ENCODE measurements around the gene CNGA3. TPM values are rescaled to one million over a fixed set of nuclear protein-coding genes. Genes with fewer than 3 reads are reported as not detected.

The CNGA3 gene
- total and polyA plus RNA-seq, 3 experiments from 2014 or later, result not detected

GRCh38 chr2:98308068-98308467 is 38.2 kb upstream of the CNGA3 start:
- Mint-ChIP-seq H3K27ac (no peak overlapping the region), H3K9me3 (no peaks in the 10 kb centered on the region)

GRCh38 chr2:98308532-98308931 is 37.7 kb upstream of the CNGA3 start:
- Mint-ChIP-seq H3K4me1 (no peaks in the 10 kb centered on the region), H3K4me3 (no peak overlapping the region), H3K9me3 (no peaks in the 10 kb centered on the region), H3K27me3 (peaks cover 23 to 78% of the 10 kb centered on the region in 2 donors), H3K36me3 (no peaks in the 10 kb centered on the region), H3K27ac (no peak overlapping the region)
- H3K27me3 ChIP-seq (ENCODE audit: insufficient read depth, low read length, poor library complexity, severe bottlenecking), result peaks cover 6% of the 10 kb centered on the region
- H3K4me1 ChIP-seq (ENCODE audit: insufficient read depth, low read length), result no peaks in the 10 kb centered on the region
- DNase-seq, result no peak
- no peaks in the 10 kb centered on the region for H3K36me3 ChIP-seq (ENCODE audit: insufficient read depth, low read length)
- no peak overlapping the region for H3K4me3 ChIP-seq (ENCODE audit: low read length)
- no peak overlapping the region for H3K27ac ChIP-seq (ENCODE audit: low read depth, low read length)
- CTCF ChIA-PET, result no interaction called here
- POLR2A ChIA-PET, result no interaction called here
- H3K9me3 ChIP-seq (ENCODE audit: low read length), result no peaks in the 10 kb centered on the region

More at GRCh38 chr2:98308068-98308467, 38.2 kb upstream of the CNGA3 start:
- Mint-ChIP-seq H3K4me1 (no peaks in the 10 kb centered on the region), H3K36me3 (no peaks in the 10 kb centered on the region), H3K4me3 (no peak overlapping the region), H3K27me3 (peaks cover 23 to 76% of the 10 kb centered on the region in 2 donors)
- Histone ChIP-seq H3K27me3 (ENCODE audit: insufficient read depth, low read length, poor library complexity, severe bottlenecking) (peaks cover 6% of the 10 kb centered on the region), H3K4me1 (ENCODE audit: insufficient read depth, low read length) (no peaks in the 10 kb centered on the region), H3K27ac (ENCODE audit: low read depth, low read length) (no peak overlapping the region), H3K4me3 (ENCODE audit: low read length) (no peak overlapping the region), H3K9me3 (ENCODE audit: low read length) (no peaks in the 10 kb centered on the region), H3K36me3 (ENCODE audit: insufficient read depth, low read length) (no peaks in the 10 kb centered on the region)
- ChIA-PET CTCF (no interaction called here), POLR2A (no interaction called here)
- DNase-seq, result no peak

- ChIA-PET POLR2A (no interaction called here), CTCF (no interaction called here)
- H3K4me1 ChIP-seq (ENCODE audit: insufficient read depth, low read length), result no peaks in the 10 kb centered on the region
- peaks cover 29 to 78% of the 10 kb centered on the region in 2 donors for H3K27me3 Mint-ChIP-seq
- DNase-seq, result no peak
- no peaks in the 10 kb centered on the region for H3K36me3 ChIP-seq (ENCODE audit: insufficient read depth, low read length)
- no peak overlapping the region for H3K27ac ChIP-seq (ENCODE audit: low read depth, low read length)
- no peak overlapping the region for H3K27ac Mint-ChIP-seq
- H3K4me3 ChIP-seq (ENCODE audit: low read length), result no peak overlapping the region
- no peaks in the 10 kb centered on the region for H3K36me3 Mint-ChIP-seq
- H3K4me3 Mint-ChIP-seq, result no peak overlapping the region
- no peaks in the 10 kb centered on the region for H3K9me3 Mint-ChIP-seq
- H3K27me3 ChIP-seq (ENCODE audit: insufficient read depth, low read length, poor library complexity, severe bottlenecking), result peaks cover 6% of the 10 kb centered on the region
- no peaks in the 10 kb centered on the region for H3K4me1 Mint-ChIP-seq
- H3K9me3 ChIP-seq (ENCODE audit: low read length), result no peaks in the 10 kb centered on the region
These were observed 36.7 kb upstream of the CNGA3 start for GRCh38 chr2:98309580-98309979.

- DNase-seq, result no peak
- no peaks in the 10 kb centered on the region for H3K36me3 Mint-ChIP-seq
- no peak overlapping the region for H3K27ac Mint-ChIP-seq
- Histone ChIP-seq H3K9me3 (ENCODE audit: low read length) (no peaks in the 10 kb centered on the region), H3K4me3 (ENCODE audit: low read length) (no peak overlapping the region), H3K36me3 (ENCODE audit: insufficient read depth, low read length) (no peaks in the 10 kb centered on the region), H3K27ac (ENCODE audit: low read depth, low read length) (no peak overlapping the region), H3K4me1 (ENCODE audit: insufficient read depth, low read length) (no peaks in the 10 kb centered on the region), H3K27me3 (ENCODE audit: insufficient read depth, low read length, poor library complexity, severe bottlenecking) (peaks cover 6% of the 10 kb centered on the region)
- no peaks in the 10 kb centered on the region for H3K9me3 Mint-ChIP-seq
- no peak overlapping the region for H3K4me3 Mint-ChIP-seq
- CTCF ChIA-PET, result no interaction called here
- POLR2A ChIA-PET, result no interaction called here
- H3K27me3 Mint-ChIP-seq, result peaks cover 27 to 74% of the 10 kb centered on the region in 2 donors
- H3K4me1 Mint-ChIP-seq, result no peaks in the 10 kb centered on the region
These were observed 36.2 kb upstream of the CNGA3 start for GRCh38 chr2:98310010-98310409.

- Mint-ChIP-seq H3K27ac (no peak overlapping the region), H3K9me3 (no peaks in the 10 kb centered on the region), H3K4me3 (no peak overlapping the region), H3K36me3 (no peaks in the 10 kb centered on the region), H3K4me1 (no peaks in the 10 kb centered on the region), H3K27me3 (peaks cover 29 to 71% of the 10 kb centered on the region in 2 donors)
- CTCF ChIA-PET, result no interaction called here
- no peak for DNase-seq
- Histone ChIP-seq H3K9me3 (ENCODE audit: low read length) (no peaks in the 10 kb centered on the region), H3K4me3 (ENCODE audit: low read length) (no peak overlapping the region), H3K36me3 (ENCODE audit: insufficient read depth, low read length) (no peaks in the 10 kb centered on the region), H3K4me1 (ENCODE audit: insufficient read depth, low read length) (no peaks in the 10 kb centered on the region), H3K27ac (ENCODE audit: low read depth, low read length) (no peak overlapping the region), H3K27me3 (ENCODE audit: insufficient read depth, low read length, poor library complexity, severe bottlenecking) (peaks cover 6% of the 10 kb centered on the region)
- POLR2A ChIA-PET, result no interaction called here
These were observed 35.2 kb upstream of the CNGA3 start for GRCh38 chr2:98311090-98311489.

- DNase-seq, result no peak
- ChIA-PET CTCF (no interaction called here), POLR2A (no interaction called here)
- H3K27me3 ChIP-seq (ENCODE audit: insufficient read depth, low read length, poor library complexity, severe bottlenecking), result peaks cover 6% of the 10 kb centered on the region
- no peaks in the 10 kb centered on the region for H3K4me1 ChIP-seq (ENCODE audit: insufficient read depth, low read length)
- Mint-ChIP-seq H3K27me3 (peaks cover 30 to 71% of the 10 kb centered on the region in 2 donors), H3K9me3 (no peaks in the 10 kb centered on the region), H3K4me3 (no peak overlapping the region), H3K36me3 (no peaks in the 10 kb centered on the region), H3K4me1 (no peaks in the 10 kb centered on the region), H3K27ac (no peak overlapping the region)
- no peak overlapping the region for H3K4me3 ChIP-seq (ENCODE audit: low read length)
- H3K9me3 ChIP-seq (ENCODE audit: low read length), result no peaks in the 10 kb centered on the region
- H3K27ac ChIP-seq (ENCODE audit: low read depth, low read length), result no peak overlapping the region
- H3K36me3 ChIP-seq (ENCODE audit: insufficient read depth, low read length), result no peaks in the 10 kb centered on the region
These were observed 34.3 kb upstream of the CNGA3 start for GRCh38 chr2:98311771-98312545.

- Histone ChIP-seq H3K27me3 (ENCODE audit: insufficient read depth, low read length, poor library complexity, severe bottlenecking) (no peaks in the 10 kb centered on the region), H3K36me3 (ENCODE audit: insufficient read depth, low read length) (no peaks in the 10 kb centered on the region), H3K4me3 (ENCODE audit: low read length) (no peak overlapping the region), H3K27ac (ENCODE audit: low read depth, low read length) (no peak overlapping the region), H3K4me1 (ENCODE audit: insufficient read depth, low read length) (no peaks in the 10 kb centered on the region), H3K9me3 (ENCODE audit: low read length) (no peaks in the 10 kb centered on the region)
- H3K4me1 Mint-ChIP-seq, result no peaks in the 10 kb centered on the region
- H3K36me3 Mint-ChIP-seq, result peaks cover 0 to 2% (median 0%) of the 10 kb centered on the region in 3 donors
- no peak for DNase-seq
- no peak overlapping the region for H3K4me3 Mint-ChIP-seq
- peaks cover 2 to 5% (median 3%) of the 10 kb centered on the region in 5 donors for H3K9me3 Mint-ChIP-seq
- no peak overlapping the region for H3K27ac Mint-ChIP-seq
- peaks cover 27 to 71% of the 10 kb centered on the region in 2 donors for H3K27me3 Mint-ChIP-seq
- ChIA-PET POLR2A (no interaction called here), CTCF (no interaction called here)
These were observed 32.6 kb upstream of the CNGA3 start for GRCh38 chr2:98313492-98314250.

GRCh38 chr2:98314251-98314650 is 32.0 kb upstream of the CNGA3 start:
- H3K27ac Mint-ChIP-seq, result no peak overlapping the region
- H3K4me3 ChIP-seq (ENCODE audit: low read length), result no peak overlapping the region

More at GRCh38 chr2:98314251-98314650, 32.0 kb upstream of the CNGA3 start:
- peaks cover 26 to 75% of the 10 kb centered on the region in 2 donors for H3K27me3 Mint-ChIP-seq
- peaks cover 6 to 9% (median 6%) of the 10 kb centered on the region in 5 donors for H3K9me3 Mint-ChIP-seq
- no peak overlapping the region for H3K4me3 Mint-ChIP-seq
- no peaks in the 10 kb centered on the region for H3K4me1 ChIP-seq (ENCODE audit: insufficient read depth, low read length)
- H3K27me3 ChIP-seq (ENCODE audit: insufficient read depth, low read length, poor library complexity, severe bottlenecking), result no peaks in the 10 kb centered on the region
- no peak overlapping the region for H3K27ac ChIP-seq (ENCODE audit: low read depth, low read length)
- POLR2A ChIA-PET, result no interaction called here
- no peaks in the 10 kb centered on the region for H3K9me3 ChIP-seq (ENCODE audit: low read length)
- CTCF ChIA-PET, result no interaction called here
- no peaks in the 10 kb centered on the region for H3K36me3 ChIP-seq (ENCODE audit: insufficient read depth, low read length)
- no peak for DNase-seq
- peaks cover 0 to 2% (median 0%) of the 10 kb centered on the region in 3 donors for H3K36me3 Mint-ChIP-seq
- no peaks in the 10 kb centered on the region for H3K4me1 Mint-ChIP-seq

Data from CD8-positive, alpha-beta memory T cell (primary cell).